Pancreas (tissue), 10 donors: Measurements from ENCODE around the gene ITGB5. TPM values are rescaled to one million over a fixed set of nuclear protein-coding genes. Genes with fewer than 3 reads are reported as not detected.
"Not testable (repeated sequence)": the region's sequence is repeated elsewhere in the genome, so short reads cannot be mapped to it uniquely, and the experiment has no call there.

Source experiments
- ATAC-seq, 4 donors: fragments of 200-7000 bp; cut with Tn5 transposase; one replicate each; pipeline versions ENCODE4 v1.8.0 to v1.9.1; 2020; ENCODE audit warnings: mild to moderate bottlenecking in 4 of 4, moderate library complexity in 4 of 4
- DNase-seq, 6 donors: peaks; one replicate each; pipeline ENCODE4 v3.0.0-alpha.2; 2020
- FAIRE-seq: peaks from 2 replicates; lab custom pipeline; 2012; peaks lifted over from hg19 to GRCh38; lab: Jason Lieb, UNC
- H3K27ac ChIP-seq, 4 donors: fragments of 200-600 bp; sonication (generic); 1 replicate in 3 of 4; 2 replicates in 1 of 4; pipeline versions ENCODE4 v1.5.0 to v1.8.0; 2020
- H3K27me3 ChIP-seq, 4 donors: fragments of 200-600 bp; one replicate each; pipeline ENCODE4 v1.8.0; 2021
- H3K36me3 ChIP-seq, 3 donors: fragments of 200-600 bp; sonication (generic) in 1 of 3; one replicate each; pipeline versions ENCODE4 v1.5.0 to v1.8.0; 2020 to 2021
- H3K4me1 ChIP-seq, 3 donors: fragments of 200-600 bp; one replicate each; pipeline ENCODE4 v1.8.0; 2021
- H3K4me3 ChIP-seq, 4 donors: fragments of 200-600 bp; sonication (generic) in 2 of 4; one replicate each; pipeline versions ENCODE4 v1.5.0 to v1.8.0; 2020 to 2021
- H3K9me3 ChIP-seq, 4 donors: fragments of 200-600 bp; one replicate each; pipeline ENCODE4 v1.8.0; 2021
- WGBS, 2 donors: extraction: QIAGEN DNeasy Blood & Tissue Kit; methylation state at CpG; one replicate each; pipeline ENCODE4 v1.1.7; 2013; 5-methylcytosine and 5-hydroxymethylcytosine counted together
- intact Hi-C, 3 donors: fragments of 100-400 bp; cut with DNase I; formaldehyde crosslinking; loops; one replicate each; pipeline versions ENCODE4 v1.11.1 to v1.14.2; 2022
- polyA plus RNA-seq, 2 donors: library from polyadenylated mRNA; stranded (reverse); fragments of 200-250 nt; gene quantifications; one replicate each; pipeline ENCODE4 v1.2.3, GENCODE V29; 2013
- total RNA-seq, 6 donors: library from RNA; stranded (reverse); fragmentation: NEBNext Ultra II Directional in 4 of 6; extraction: Animal tissue kit (Norgen Biotek cat#: 25700) in 4 of 6; gene quantifications; one replicate each; pipeline versions ENCODE4 v1.2.1 to v1.2.4, GENCODE V29; 2021 to 2023
- TF ChIP-seq, protein P1 (sequence below), 4 donors: fragments of 200-600 bp; sonication (generic) in 3 of 4; IDR thresholded peaks; one replicate each; pipeline versions ENCODE4 v1.5.0 to v1.8.0; 2021; ENCODE audit warnings: antibody characterized with exemption in 4 of 4
- donor health status: healthy with polysubstance abuse.
- donor health status: DM: no; HTN: no; CAD: no; lungs with moderate emphysema.
- donor health status: DM: no; HTN: no; CAD: no.
- donor health status: control.
- donor health status: control.
- donor health status: Bipolar disorder and iron deficiency.
- donor health status: DM: yes; HTN: yes; CAD: no.
- donor health status: DM: no; HTN: no; CAD: no.
- donor health status: DM: no; HTN: no; CAD: no.
- donor health status: DM: yes; HTN: yes; CAD: no.

ITGB5 gene
- total and polyA plus RNA-seq, 8 donors, result 9.5 to 69.9 (median 24.5) TPM

DNA sequence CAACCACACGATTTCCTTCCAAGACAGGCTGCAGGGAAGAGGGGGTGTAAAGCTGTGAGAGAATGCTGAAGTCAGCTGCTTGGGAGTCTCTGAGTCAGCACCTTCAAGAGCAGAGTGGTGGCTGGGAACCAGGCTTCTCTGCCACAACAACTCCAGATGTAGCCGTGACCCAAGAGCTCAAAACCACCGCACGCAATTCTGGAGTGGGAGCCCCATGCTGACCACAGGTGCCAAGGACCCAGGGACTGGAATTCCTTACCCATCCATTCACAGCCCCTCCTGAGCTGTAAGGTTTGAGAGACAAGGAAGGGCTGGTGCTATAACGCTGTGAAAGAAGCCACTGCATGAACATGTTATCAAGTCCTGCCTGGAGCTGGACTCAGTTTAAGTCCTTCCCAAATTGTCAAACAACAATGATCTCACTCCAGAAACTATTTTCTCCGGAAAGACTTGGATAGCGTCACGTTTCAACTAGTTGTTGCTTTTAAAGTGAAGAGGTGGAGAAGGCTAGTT, 95.5 kb downstream of the ITGB5 start:
- no peak for FAIRE-seq
- Histone ChIP-seq H3K9me3 (no peaks in the 10 kb centered on the region), H3K27ac (peak overlapping the region in 1 of 4 donors; percentile 22), H3K27me3 (peaks cover 0 to 5% (median 0%) of the 10 kb centered on the region in 4 donors), H3K4me1 (no peaks in the 10 kb centered on the region), H3K4me3 (no peak overlapping the region), H3K36me3 (peaks cover 0 to 9% (median 0%) of the 10 kb centered on the region in 3 donors)
- no peak for DNase-seq
- TF ChIP-seq, protein P1, sequence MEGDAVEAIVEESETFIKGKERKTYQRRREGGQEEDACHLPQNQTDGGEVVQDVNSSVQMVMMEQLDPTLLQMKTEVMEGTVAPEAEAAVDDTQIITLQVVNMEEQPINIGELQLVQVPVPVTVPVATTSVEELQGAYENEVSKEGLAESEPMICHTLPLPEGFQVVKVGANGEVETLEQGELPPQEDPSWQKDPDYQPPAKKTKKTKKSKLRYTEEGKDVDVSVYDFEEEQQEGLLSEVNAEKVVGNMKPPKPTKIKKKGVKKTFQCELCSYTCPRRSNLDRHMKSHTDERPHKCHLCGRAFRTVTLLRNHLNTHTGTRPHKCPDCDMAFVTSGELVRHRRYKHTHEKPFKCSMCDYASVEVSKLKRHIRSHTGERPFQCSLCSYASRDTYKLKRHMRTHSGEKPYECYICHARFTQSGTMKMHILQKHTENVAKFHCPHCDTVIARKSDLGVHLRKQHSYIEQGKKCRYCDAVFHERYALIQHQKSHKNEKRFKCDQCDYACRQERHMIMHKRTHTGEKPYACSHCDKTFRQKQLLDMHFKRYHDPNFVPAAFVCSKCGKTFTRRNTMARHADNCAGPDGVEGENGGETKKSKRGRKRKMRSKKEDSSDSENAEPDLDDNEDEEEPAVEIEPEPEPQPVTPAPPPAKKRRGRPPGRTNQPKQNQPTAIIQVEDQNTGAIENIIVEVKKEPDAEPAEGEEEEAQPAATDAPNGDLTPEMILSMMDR (IDR thresholded peaks at IDR 0.05), result no peak
- ATAC-seq, result peak in 3 of 4 donors; percentile 42 to 76 (median 74)
- 84 to 91% methylated on average over 8 of the region's 8 CpGs for WGBS, 2 donors
- intact Hi-C loops, result no loop called here

DNA sequence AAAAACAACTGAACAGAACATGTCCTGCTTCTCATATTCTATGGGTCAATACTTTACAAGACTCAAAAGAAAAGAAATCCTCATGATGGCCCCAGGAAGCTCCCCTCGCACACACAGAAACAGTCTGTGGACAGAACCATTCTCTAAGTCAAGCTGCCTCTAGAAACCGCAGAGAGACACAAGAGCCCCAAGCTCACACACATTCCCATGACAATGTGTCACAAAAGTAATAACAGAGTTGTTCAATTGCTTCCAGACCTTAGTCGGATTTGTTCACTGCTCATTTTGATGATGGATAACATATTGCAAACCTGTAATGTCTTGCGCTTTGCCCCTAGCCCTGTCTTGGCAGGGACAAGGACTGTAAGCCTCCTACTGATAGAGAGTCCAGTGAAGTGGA, 96.0 kb downstream of the ITGB5 start:
- TF ChIP-seq, protein P1 (IDR thresholded peaks at IDR 0.05), result no peak
- H3K36me3 ChIP-seq, result peaks cover 0 to 4% (median 0%) of the 10 kb centered on the region in 3 donors
- 92 to 95% methylated on average over 4 of the region's 4 CpGs for WGBS, 2 donors
- H3K4me3 ChIP-seq, result no peak overlapping the region
- FAIRE-seq (no peak), DNase-seq (no peak), ATAC-seq (peak in 1 of 4 donors; percentile 29)
- H3K9me3 ChIP-seq, result no peaks in the 10 kb centered on the region
- H3K27me3 ChIP-seq, result peaks cover 0 to 5% (median 0%) of the 10 kb centered on the region in 4 donors
- H3K27ac ChIP-seq, result no peak overlapping the region
- intact Hi-C loops, result no loop called here
- H3K4me1 ChIP-seq, result no peaks in the 10 kb centered on the region

DNA sequence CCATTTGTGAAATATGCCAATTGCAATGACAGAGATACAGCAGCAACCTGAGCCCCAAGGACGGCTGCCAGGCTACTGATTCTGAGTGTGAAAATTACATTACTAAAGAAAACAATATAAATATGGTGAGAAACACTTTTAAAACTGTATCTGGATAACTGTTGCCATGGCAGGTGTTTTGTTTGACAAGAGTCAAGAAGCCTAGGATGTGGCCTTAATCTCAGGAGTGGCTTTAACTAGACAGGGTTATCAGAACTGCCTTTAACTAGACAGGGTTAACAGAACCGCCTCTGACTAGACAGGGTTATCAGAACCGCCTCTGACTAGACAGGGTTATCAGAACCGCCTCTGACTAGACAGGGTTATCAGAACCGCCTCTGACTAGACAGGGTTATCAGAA, 98.1 kb downstream of the ITGB5 start:
- ATAC-seq, result peak in 1 of 4 donors; percentile 69
- H3K36me3 ChIP-seq, H3K27me3 ChIP-seq, H3K4me1 ChIP-seq, intact Hi-C loops, H3K27ac ChIP-seq, DNase-seq, H3K9me3 ChIP-seq, H3K4me3 ChIP-seq, FAIRE-seq: not testable (repeated sequence)
- 29 to 40% methylated on average over 3 to 4 of the region's 5 CpGs for WGBS, 2 donors

DNA sequence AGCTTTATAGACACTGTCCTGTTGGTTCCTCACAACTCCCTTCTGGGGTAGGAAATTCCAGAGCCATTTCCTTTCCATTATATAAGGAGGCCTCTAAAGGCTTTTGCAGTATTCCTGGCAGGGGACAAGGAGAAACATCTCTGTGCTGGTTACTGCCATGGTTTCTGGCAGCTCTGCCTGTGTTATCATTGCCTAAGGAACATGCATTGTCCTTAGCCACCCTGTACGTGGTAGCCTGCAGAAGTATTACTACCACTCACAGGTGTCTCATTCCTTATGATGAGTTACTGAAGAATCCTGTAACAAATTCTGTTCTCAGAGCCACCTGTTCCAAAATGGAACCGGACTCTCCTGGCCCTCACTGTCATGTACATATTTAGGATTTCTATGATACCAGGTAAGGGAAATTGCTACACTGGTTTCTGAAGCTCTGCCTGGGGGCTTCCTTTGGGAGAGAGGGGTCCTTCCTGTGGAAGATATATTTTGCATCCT, 98.9 kb downstream of the ITGB5 start:
- intact Hi-C loops, result no loop called here
- H3K4me1 ChIP-seq, result peaks cover 0 to 3% (median 0%) of the 10 kb centered on the region in 3 donors

DNA sequence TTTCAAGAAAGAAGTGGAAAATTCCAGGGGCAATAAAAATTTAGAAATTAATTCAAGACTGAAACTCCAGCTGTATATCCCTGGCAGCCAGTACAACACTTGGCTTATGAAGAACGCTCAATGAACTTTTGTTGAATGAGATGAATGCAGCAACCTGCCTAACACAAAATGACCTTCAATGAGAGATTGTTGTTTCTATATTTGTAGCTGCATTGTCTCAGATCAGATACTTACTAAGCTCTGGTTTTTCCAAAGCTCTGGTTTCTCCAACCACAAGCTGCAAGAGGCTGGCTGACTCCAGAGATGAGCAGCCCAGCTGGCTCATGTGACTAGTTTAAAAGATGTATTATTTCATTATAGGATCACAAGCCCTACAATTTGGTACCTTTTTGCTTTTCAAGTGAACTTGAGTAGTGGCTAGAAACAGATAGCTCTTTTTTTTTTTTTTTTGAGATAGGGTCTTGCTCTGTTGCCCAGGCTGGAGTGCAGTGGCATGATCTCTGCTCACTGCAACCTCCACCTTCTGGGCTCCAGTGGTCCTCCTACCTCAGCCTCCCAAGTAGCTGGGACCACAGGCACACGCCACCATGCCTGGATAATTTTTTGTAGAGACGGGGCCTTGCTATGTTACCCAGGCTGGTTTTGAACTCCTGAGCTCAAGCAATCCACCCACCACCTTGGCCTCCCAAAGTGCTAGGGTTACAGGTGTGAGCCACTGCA, 99.5 kb downstream of the ITGB5 start:
- ATAC-seq, result peak in 1 of 4 donors; percentile 7
- no peak for DNase-seq
- H3K36me3 ChIP-seq, result no peaks in the 10 kb centered on the region
- intact Hi-C loops, result no loop called here
- H3K27me3 ChIP-seq, result no peaks in the 10 kb centered on the region
- TF ChIP-seq, protein P1 (IDR thresholded peaks at IDR 0.05), result no peak
- peaks cover 0 to 3% (median 0%) of the 10 kb centered on the region in 3 donors for H3K4me1 ChIP-seq
- H3K27ac ChIP-seq, result no peak overlapping the region
- no peaks in the 10 kb centered on the region for H3K9me3 ChIP-seq
- 87 to 96% methylated on average over 3 of the region's 3 CpGs for WGBS, 2 donors
- FAIRE-seq, result no peak
- H3K4me3 ChIP-seq, result no peak overlapping the region

More for the DNA sequence above, 98.9 kb downstream of the ITGB5 start:
- TF ChIP-seq, protein P1 (IDR thresholded peaks at IDR 0.05), result no peak
- H3K27ac ChIP-seq, result no peak overlapping the region
- no peak for ATAC-seq
- H3K36me3 ChIP-seq, result no peaks in the 10 kb centered on the region
- H3K9me3 ChIP-seq, result no peaks in the 10 kb centered on the region
- WGBS, 2 donors, result 92 to 93% methylated on average over 2 of the region's 2 CpGs
- DNase-seq, result no peak
- H3K27me3 ChIP-seq, result no peaks in the 10 kb centered on the region
- no peak overlapping the region for H3K4me3 ChIP-seq
- no peak for FAIRE-seq
